ENCODE measurements around the gene IZUMO2.

DNA sequence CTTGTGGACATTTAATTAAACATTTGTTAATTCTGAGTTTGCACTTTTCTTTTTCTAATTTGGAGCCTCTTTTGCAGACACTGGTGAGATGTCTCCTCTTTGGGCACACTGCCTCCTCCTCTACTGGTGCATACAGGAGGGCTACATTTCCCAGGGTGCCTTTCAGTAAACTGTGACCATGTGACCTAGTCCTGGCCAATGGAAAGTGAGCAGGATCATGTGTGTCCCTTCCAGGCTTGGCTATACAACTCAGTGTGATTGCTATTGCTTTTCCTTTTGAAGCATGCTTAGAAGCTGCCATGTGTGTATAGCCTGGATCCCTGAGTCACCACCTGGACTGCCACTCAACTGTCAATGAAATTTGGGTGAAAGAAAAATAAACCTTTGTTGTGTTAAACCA lies 4.5 kb downstream of the IZUMO2 start:
- TF ChIP-seq, protein P1, sequence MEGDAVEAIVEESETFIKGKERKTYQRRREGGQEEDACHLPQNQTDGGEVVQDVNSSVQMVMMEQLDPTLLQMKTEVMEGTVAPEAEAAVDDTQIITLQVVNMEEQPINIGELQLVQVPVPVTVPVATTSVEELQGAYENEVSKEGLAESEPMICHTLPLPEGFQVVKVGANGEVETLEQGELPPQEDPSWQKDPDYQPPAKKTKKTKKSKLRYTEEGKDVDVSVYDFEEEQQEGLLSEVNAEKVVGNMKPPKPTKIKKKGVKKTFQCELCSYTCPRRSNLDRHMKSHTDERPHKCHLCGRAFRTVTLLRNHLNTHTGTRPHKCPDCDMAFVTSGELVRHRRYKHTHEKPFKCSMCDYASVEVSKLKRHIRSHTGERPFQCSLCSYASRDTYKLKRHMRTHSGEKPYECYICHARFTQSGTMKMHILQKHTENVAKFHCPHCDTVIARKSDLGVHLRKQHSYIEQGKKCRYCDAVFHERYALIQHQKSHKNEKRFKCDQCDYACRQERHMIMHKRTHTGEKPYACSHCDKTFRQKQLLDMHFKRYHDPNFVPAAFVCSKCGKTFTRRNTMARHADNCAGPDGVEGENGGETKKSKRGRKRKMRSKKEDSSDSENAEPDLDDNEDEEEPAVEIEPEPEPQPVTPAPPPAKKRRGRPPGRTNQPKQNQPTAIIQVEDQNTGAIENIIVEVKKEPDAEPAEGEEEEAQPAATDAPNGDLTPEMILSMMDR (IDR thresholded peaks at IDR 0.05; ENCODE audit: low read depth, low read length, poor library complexity, severe bottlenecking): no peak
- TF ChIP-seq EZH2phosphoT487 (IDR thresholded peaks at IDR 0.05; ENCODE audit: borderline replicate concordance, low read length): no peak

Data from DOHH2 (cell line).